ENCODE results near the gene MCTP1.

MCTP1 gene

DNA sequence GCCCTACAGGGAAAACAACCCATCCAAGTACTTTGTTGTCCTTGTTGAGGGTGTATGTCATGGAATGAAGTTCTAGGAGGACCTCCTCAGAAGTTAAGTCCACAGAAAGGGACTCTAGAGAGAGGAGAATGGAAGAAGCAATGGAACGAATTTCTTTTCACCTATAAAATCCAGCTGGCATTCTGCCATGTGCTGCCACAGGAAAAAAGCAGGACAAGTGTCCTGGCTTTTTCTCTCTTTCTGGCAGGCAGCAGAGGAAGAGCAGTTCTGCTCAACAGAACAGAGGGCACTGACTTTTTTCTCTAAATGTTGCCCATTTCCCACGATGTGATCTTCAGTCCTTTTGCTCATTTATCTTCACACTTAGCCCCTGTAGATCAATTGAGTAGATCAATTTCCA, 240.8 kb downstream of the MCTP1 start:
- TF ChIP-seq JUND (IDR thresholded peaks at IDR 0.05; ENCODE audit: low read depth) = no peak
- no peak for DNase-seq (ENCODE audit: low read depth in 1 of 2, low spot score in 1 of 2)
- in situ Hi-C loops (cut with HindIII; ENCODE audit: low pct_unique_long_range_greater_than_20kb, low sequenced_read_pairs) = no loop called here

DNA sequence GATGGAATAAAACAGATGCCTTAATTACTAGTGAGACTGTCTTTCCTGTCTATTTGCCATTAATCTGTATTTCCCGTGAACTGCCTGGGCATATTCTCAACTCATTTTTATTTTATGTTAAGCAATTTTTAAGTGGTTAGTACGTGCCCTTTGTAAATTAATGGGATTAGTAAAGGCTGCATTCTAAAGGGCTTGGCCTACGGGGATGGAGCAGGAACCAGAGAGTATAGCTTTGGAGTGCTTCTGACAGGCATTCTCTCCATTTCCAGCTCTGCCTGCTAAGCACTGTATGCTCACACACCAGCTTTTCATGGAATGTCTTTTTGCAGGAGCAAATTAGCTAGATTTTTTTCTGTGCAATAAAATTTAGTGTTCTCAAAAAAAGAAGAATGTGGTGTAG, 241.2 kb downstream of the MCTP1 start:
- DNase-seq (ENCODE audit: low read depth in 1 of 2, low spot score in 1 of 2) = no peak
- TF ChIP-seq JUND (IDR thresholded peaks at IDR 0.05; ENCODE audit: low read depth) = no peak
- in situ Hi-C loops (cut with HindIII; ENCODE audit: low pct_unique_long_range_greater_than_20kb, low sequenced_read_pairs) = no loop called here

DNA sequence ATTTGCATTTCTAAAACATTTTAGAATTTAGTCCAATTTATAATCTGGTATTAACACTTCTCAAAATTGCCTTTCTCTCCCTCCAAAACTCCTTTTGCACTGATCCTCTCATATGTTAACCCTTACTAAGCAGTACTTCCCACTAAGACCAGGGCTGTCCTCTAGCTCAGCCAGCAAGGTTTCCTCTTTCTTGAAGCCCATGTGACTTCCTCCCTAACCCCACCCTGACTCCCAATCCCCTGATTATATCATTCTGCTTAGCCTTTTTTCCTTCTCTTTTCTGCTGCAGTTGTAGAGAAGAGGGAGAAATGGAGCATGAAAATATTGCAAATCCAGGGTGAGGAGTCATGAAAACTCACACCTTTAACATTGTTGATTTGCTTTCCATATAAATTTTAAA, 241.7 kb downstream of the MCTP1 start:
- in situ Hi-C loops (cut with HindIII; ENCODE audit: low pct_unique_long_range_greater_than_20kb, low sequenced_read_pairs) = no loop called here
- no peak for DNase-seq (ENCODE audit: low read depth in 1 of 2, low spot score in 1 of 2)
- TF ChIP-seq JUND (IDR thresholded peaks at IDR 0.05; ENCODE audit: low read depth) = no peak

DNA sequence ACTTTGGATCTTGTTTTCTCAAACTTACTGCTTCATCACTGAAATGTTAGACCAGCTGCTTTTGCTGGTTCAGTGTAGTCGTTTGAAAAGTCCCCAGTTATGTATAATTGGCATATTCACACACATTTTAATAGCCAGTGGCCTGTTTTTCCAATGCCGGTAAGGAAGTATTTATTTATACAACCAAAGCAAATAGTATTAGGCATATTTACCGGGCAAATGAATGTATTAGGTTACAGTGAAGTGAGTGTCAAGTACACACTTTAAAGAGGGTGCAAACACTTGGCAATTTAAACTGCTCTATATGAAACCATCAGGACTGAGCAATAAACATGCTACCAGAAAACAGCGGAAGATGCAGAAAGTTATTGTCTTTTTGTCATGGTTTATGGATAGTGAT, 242.9 kb downstream of the MCTP1 start:
- in situ Hi-C loops (cut with HindIII; ENCODE audit: low pct_unique_long_range_greater_than_20kb, low sequenced_read_pairs) = no loop called here
- DNase-seq (ENCODE audit: low read depth in 1 of 2, low spot score in 1 of 2) = peak in 1 of 2 experiments; percentile 50
- no peak for TF ChIP-seq JUND (IDR thresholded peaks at IDR 0.05; ENCODE audit: low read depth)

DNA sequence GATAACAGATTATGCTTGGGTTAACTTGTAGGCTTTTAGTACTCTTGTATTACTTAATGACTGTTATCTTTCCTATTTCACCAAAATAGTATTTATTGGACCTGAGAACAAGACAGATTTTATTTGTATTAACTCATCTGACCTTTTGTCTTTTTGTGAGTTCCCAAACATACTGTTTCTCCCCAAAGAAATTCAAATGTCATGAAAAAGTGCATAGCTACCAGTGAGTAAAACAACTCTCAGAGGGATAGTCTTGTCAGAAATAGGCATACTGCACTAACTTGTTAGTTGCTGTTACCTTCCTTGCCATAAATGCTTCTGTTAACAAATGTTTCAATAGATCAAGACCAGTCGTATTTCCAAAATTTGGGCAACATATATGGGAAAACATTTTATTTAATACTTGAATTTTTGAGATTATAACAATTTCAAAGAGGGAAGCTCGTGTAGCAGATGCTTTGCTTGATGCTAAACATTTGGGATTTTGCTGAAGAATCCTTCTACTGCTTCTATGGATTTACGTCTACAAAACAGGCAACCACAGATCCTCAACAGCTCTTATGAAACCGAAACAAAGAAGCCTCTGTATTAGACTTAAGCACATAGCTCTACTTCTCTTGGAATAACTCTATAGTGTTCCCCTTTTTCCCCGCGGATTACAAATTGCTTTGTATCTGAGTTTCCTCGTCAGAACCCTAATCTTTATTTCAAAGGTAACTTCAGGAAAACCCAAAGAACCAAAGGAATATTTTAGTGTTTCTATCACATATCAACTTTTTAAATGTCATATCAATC, 248.8 kb downstream of the MCTP1 start:
- in situ Hi-C loops (cut with HindIII; ENCODE audit: low pct_unique_long_range_greater_than_20kb, low sequenced_read_pairs) = no loop called here
- DNase-seq (ENCODE audit: low read depth in 1 of 2, low spot score in 1 of 2) = no peak
- TF ChIP-seq JUND (IDR thresholded peaks at IDR 0.05; ENCODE audit: low read depth) = no peak

DNA sequence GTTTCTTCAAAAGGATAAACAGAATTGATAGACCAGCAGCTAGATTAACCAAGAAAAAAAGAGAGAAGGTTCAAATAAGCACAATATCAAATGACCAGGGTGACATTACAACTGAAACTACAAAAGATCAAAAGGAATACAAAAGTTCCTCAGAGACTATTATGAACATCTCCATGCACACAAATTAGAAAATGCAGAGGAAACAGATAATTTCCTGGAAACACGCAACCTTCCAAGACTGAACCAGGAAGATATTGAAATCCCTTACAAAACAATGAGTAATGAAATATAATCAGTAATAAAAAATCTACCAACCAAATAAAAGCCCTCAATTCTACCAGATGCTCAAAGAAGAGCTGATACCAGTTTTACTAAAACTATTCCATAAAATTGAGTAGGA, 252.1 kb downstream of the MCTP1 start:
- DNase-seq (ENCODE audit: low read depth in 1 of 2, low spot score in 1 of 2) = no peak
- in situ Hi-C loops (cut with HindIII; ENCODE audit: low pct_unique_long_range_greater_than_20kb, low sequenced_read_pairs) = no loop called here
- TF ChIP-seq JUND (IDR thresholded peaks at IDR 0.05; ENCODE audit: low read depth) = no peak

DNA sequence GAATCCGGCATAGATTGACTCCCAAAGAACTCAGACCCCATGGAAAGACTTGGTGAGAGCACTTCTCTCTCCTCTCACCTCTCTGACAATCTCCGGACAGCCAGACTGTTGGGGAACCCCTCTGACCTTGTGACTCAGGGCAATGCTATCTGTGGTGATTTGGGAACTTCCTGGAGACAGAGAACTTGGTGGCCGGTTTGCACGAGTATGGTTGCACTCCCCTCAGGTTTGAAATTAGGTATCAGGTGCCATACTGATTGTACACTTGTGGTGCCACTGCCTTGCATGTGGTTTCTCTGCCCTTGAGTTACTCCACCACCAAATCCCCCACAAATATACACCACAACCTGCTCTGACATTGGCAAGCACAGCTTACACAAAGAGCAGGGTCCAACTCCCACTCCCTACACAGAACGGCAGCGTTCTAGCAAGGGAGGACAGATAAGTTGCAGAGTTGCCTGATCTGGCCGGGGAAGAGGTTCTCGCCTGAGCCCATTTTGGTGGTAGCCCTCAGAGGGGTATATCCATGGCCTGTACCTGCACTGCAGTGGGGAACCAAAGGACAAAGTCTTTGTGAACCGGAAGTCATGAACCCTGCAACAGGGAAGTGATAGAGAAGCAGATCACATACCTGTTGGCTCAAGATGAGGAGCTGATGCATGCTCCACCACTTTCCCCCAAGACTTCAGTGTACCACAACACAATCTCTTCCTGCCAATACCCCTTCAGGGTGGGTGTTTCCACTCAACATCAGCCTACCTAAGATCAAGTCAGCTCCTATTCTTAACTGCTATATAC, 255.1 kb downstream of the MCTP1 start:
- DNase-seq (ENCODE audit: low read depth in 1 of 2, low spot score in 1 of 2) = no peak

DNA sequence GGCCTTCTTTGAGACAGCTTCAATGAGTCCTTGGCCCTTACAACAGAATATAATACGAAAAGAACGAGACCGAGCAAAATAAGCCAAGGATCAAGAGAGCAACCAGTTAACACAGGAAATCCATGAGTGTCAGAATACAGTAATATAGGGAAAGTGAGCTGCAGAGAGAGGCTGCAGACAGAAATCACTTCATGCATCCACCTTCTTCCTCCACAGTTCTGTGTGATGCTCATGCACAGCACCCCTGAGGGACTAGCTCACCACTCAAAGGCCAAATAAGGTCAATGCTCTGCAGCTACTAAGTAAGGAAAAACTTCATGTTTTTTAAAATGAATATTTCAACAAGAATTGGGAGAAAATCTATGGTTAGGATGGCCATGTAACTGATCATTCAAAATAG, 257.1 kb downstream of the MCTP1 start:
- no peak for TF ChIP-seq JUND (IDR thresholded peaks at IDR 0.05; ENCODE audit: low read depth)
- no peak for DNase-seq (ENCODE audit: low read depth in 1 of 2, low spot score in 1 of 2)
- in situ Hi-C loops (cut with HindIII; ENCODE audit: low pct_unique_long_range_greater_than_20kb, low sequenced_read_pairs) = no loop called here

More for the DNA sequence above, 255.1 kb downstream of the MCTP1 start:
- in situ Hi-C loops (cut with HindIII; ENCODE audit: low pct_unique_long_range_greater_than_20kb, low sequenced_read_pairs) = no loop called here
- no peak for TF ChIP-seq JUND (IDR thresholded peaks at IDR 0.05; ENCODE audit: low read depth)

DNA sequence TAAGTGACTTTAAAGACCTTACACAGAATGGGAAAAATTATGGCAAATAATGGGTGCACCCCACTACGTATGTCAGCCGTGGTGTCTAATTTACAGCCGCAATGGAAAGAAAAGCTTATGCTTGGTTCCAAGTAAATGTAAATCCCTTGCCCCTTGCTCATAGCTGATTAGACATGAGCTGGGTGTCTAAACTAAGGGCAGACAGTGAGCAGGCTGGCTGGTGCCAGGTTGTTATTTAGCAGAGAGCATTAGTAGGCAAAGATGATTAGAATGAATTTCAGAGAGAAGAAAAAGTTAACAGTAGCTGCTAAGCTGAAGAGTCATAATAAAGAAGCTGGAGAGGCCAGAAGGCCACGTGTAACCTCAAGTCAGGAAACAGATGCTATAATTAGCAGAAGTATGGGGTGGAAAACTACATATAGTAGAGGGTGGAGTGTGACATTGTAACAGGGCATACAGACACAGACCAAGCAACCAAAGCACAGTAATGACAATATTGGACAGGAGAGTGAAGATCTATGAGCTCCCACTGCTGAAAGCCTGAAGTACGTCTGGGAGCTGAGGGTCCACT, 257.7 kb downstream of the MCTP1 start:
- no peak for TF ChIP-seq JUND (IDR thresholded peaks at IDR 0.05; ENCODE audit: low read depth)
- no peak for DNase-seq (ENCODE audit: low read depth in 1 of 2, low spot score in 1 of 2)
- in situ Hi-C loops (cut with HindIII; ENCODE audit: low pct_unique_long_range_greater_than_20kb, low sequenced_read_pairs) = no loop called here

DNA sequence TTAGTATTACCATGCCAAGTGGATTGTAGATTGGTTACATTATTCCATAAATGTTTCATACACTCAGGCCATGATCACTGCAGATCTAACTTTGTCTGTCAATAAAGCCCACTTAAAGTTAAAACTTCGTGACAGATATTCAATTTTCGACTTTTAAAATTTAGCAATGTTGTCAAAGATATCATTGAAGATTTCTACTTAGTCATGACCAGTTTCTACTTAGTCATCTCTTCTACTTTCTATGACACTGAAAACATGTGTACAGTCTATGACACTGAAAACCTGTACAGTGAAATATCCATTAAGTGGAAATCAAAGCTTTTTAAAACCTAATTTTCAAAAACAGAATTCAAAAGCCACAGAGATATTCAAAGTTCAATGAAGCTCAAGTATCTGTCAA, 258.2 kb downstream of the MCTP1 start:
- no peak for DNase-seq (ENCODE audit: low read depth in 1 of 2, low spot score in 1 of 2)
- in situ Hi-C loops (cut with HindIII; ENCODE audit: low pct_unique_long_range_greater_than_20kb, low sequenced_read_pairs) = no loop called here
- TF ChIP-seq JUND (IDR thresholded peaks at IDR 0.05; ENCODE audit: low read depth) = no peak

DNA sequence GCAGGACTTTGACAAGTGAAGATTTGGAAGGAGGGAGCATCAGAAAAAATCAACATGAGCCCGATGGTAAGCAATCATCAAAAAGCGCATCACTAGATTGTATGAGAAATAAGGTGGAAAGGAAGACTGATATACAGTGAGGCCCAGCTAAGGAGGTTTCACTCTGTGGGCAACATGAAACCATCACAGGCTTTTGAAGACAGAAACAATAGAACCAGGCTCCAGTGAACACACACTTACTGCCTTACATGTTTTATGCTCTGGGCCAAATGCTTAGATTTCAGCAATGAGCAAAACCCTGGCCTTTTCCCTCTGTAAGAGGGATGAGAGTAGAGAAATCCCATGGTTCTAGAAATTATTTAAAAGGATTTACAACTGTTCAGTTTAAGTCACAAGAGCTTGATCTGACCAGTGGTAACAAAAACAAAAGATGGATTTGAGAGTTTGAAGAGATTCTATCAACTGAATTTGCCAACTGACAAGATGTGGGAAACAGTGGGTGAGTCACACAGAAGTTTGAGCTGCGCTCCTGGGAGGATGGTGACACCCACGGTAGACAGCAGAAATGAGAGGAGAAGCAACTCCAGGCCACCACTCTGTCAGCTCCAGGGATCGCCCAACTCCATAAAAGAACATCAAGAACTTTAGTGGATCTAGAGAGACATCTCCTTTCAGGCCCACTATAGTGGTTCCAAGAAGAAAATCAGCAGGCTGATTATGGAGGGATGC, 261.8 kb downstream of the MCTP1 start:
- TF ChIP-seq JUND (IDR thresholded peaks at IDR 0.05; ENCODE audit: low read depth) = no peak
- DNase-seq (ENCODE audit: low read depth in 1 of 2, low spot score in 1 of 2) = no peak
- in situ Hi-C loops (cut with HindIII; ENCODE audit: low pct_unique_long_range_greater_than_20kb, low sequenced_read_pairs) = no loop called here

DNA sequence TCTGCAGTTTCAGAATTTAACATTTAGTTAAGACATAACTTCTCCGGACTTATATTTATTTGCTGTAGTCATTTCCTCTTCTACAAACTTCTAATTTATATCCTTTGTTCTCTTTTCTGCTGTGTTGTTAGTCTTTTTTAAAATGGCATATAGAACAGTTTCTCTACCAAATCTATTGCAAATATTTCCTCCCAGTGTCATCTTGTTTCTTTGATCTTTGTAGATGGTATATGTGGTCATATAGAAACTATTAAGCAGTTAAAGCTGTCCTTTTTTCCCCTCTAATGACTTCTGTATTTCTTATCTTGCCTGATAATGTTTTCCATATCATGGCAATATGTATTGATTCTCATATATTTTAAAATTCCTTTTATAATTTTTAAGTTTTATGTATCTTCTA, 264.5 kb downstream of the MCTP1 start:
- no peak for TF ChIP-seq JUND (IDR thresholded peaks at IDR 0.05; ENCODE audit: low read depth)
- no peak for DNase-seq (ENCODE audit: low read depth in 1 of 2, low spot score in 1 of 2)
- in situ Hi-C loops (cut with HindIII; ENCODE audit: low pct_unique_long_range_greater_than_20kb, low sequenced_read_pairs) = no loop called here
